Hepatic stellate cell (primary cell): Measurements from ENCODE around the gene ABHD14A.
A peak's percentile ranks its signal among the peaks of the same experiment; 100 is the strongest.
"Not testable (repeated sequence)": the region's sequence is repeated elsewhere in the genome, so short reads cannot be mapped to it uniquely, and the experiment has no call there.

ENCODE experiments used
- DNase-seq: peaks from one replicate; pipeline ENCODE4 v3.0.0; 2011; ENCODE audit warnings: low spot score

The ABHD14A gene

DNA sequence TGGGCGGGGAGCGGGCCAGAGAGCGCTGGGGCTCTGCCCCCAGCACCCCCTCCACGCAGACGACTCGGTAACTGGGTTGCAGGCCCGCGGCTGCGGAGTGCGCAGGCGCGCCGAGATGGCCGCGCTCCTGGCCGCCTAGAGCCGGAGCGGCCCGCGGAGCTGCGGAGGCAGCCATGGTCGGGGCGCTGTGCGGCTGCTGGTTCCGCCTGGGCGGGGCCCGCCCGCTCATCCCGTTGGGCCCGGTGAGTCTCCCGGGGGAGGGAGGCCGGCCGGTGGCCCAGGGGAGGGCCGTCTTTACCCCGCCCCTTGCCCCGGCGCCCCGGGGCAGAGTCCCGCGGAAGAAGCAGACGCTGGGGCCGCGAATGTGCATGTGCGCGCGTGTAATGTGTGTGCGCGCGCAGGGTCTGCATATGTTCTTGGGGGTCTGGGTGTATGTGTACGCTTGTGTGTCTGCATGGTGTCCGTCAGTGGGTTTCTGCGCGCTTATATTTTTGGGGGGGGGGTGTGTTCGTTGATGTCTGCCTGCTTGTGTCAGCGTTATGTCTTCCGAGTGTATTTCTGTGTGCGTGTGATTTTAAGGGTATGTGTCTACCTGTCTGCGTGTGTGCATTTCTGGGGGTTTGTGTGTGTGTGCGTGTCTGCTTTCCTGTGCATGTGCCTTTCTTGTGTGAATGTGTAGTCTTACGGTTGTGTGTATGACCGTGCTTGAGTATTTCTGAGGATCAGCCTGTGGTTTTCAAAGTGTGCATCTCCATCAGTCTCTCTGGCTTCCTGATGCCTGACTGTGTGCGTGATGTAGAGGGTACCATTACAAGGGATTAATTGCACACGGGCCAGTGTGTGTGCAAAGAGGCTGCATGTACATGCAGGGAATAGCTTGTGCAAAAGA lies at the start of gene ABHD14A:
Gene ABHD14A, plus strand, starts transcription at position 102 of the 889 bp plus-strand sequence. Its CDS starts 72 bp downstream, at position 174.
- DNase-seq = peak; percentile 90

DNA sequence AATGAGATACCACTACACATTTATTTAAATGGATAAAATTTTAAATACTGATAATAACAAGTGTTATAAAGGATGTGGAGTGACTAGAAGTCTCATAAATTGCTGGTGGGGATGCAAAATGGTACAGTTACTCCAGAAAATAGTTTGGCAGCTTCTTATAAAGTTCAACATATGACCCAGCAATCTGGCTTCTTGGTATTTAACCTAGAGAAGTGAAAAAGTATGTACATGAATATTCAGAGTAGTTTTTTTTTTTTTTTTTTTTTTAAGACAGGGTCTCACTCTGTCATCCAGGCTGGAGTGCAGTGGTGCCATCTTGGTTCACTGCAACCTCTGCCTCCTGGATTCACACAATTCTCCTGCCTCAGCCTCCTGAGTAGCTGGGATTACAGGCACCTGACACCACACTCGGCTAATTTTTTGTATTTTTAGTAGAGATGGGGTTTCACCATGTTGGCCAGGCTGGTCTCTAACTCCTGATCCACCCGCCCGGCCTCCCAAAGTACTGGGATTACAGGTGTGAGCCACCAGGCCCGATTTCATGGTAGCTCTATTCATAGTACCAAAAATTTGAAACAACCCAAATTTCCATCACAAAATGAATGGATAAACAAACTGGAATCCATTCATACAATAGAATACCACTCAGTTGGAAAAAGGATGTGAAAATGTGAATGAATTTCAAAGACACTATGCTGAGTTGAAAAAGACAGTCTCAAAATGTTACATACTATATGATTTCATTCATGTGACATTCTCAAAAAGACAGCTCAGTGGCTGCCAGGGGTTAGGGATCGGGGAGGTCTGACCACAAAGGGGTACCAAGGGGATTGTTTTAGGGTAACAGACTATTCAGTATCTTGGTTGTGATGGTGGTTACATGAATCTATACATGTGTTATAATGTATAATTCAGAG lies 47.5 kb upstream of the ABHD14A start:
- no peak for DNase-seq

DNA sequence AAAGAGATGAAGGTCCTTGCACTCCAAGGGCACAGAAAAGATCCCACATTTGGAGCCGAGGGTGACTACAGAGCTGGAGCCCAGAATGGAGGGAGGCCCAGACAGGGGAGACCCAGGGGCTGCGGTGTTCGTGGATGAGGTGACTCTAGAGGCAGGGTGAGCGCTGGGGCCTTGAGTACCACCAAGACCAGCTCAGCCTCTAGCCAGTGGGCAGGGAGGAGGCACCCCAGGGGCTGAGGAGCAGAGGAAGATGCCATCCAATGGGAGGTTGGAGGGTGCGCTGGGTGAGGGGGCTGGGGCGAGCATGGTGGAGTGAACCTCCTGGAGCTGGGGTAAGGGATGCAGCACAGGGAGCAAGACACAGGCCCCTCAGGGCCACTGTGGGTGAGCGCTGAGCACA lies 46.4 kb upstream of the ABHD14A start:
- no peak for DNase-seq

DNA sequence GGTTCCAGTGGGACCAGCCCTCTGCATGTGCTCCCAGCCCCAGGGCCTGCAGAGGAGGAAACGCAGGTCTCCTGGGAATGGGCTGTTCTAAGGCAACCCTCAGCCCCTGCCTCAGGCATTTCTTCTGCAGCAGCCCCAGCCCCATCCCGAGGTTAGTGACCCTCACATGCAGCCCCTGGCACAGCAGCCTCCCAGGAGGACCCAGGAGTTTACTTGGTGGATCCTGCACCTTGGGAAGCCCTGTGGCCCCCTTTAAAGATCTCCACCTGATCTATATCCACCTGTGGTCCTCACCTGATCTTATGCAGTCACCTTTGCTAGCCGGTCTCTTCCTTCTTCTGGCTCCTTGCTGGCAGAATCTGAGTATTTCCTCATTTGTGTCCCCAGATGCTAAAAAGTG lies 45.9 kb upstream of the ABHD14A start:
- not testable (repeated sequence) for DNase-seq

DNA sequence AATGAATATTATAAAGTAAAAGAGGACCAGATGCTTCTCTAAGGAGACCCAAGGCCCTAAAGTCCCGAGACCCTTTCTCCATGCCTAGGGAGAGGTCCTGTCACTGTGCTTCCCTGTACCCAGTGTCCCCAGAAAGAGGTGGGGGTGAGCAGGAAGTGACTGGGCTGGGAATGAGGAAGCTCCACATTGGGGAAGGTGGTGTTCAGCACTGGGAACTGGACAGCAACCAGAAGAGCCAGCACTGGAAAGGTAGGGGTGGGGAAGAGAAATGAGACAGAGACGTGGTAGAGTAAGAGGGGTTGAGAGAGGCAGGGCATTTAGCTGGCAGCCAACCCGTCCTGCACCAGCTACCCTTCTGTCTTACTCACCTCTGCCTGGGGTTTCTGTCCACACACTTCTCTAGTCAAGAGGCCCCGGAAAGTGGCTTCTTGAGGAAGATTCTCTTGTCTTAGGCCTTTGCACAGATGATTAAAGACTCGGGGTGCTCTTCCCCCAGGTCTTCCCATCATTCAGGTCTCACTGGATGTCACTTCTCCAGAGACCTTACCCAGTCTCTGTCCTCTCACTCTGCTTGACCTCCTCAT lies 45.4 kb upstream of the ABHD14A start:
- no peak for DNase-seq

DNA sequence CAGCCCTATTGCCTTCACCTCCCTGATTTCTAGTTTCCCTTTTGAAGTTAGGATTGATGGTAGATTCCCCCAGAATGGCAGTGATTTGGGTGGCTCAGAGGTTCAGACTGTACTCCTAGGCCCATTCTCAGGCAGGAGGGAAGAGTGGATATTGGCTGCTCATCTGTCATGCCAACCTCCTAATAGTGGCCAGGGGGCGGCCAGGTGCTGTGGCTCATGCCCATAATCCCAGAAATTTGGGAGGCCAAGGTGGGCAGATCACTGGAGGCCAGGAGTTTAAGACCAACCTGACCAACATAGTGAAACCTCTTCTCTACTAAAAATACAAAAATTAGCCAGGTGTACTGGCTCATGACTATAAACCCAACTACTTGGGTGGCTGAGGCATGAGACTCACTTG lies 44.4 kb upstream of the ABHD14A start:
- no peak for DNase-seq

DNA sequence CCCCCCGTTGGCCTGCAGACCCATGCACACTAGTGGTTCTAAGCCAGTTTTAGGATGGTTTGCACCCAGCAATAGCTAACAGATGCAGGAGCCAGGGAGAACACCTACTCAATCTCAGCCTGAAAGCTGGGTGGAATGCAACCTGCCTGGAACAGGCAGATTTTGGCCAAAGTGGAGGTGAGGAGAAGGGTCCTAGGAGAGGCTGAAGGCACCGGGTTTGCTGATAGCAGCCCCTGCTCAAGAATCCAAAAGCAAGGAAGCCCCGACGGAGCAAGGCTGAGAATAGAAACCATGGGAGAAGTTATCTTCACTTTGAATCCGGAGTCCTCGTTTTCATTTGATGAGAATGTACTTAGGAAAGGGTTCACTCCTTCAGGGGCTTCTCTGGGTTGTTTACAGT lies 43.1 kb upstream of the ABHD14A start:
- DNase-seq = no peak

DNA sequence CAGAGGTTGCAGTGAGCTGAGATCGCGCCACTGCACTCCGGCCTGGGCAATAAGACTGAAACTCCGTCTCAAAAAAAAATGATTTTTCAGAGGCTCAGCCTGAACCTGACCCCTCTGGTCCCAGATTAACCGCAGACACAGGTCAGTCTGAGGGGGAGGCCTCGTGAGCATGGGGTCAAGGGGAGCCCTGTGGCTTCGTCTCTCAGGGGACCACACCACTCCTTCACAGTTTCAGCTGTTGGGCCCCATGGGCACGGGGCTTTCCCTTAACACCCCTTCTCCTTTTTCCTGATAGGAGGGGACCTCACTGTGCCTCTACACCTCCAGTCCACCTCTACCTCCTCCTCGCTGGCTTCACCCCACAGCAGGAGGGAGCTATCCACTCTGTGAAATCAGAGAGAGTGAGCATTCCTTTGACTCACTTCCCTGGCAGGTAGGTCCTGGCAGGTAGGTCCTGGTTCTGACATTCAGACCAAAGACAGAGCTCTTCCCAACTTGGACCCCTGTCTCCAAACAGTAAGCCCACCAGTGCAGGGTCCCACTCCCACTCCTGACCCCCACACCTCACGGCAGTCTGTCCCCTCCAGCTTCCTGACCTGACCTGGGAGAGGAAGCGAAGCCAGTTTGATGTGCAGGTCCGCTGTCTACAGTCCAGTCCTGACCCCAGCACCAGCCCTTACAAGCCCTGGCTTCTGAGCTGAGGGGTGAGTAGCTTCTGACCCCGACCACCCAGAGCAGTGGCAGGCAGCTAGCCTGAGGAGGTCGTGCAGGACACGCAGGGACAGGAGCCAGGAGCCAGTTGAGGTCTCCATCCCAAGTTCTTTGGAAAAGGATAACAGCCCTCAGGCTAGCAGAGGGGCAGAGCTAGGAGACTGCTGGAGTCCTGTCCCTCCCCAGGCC lies 42.1 kb upstream of the ABHD14A start:
- DNase-seq = no peak

DNA sequence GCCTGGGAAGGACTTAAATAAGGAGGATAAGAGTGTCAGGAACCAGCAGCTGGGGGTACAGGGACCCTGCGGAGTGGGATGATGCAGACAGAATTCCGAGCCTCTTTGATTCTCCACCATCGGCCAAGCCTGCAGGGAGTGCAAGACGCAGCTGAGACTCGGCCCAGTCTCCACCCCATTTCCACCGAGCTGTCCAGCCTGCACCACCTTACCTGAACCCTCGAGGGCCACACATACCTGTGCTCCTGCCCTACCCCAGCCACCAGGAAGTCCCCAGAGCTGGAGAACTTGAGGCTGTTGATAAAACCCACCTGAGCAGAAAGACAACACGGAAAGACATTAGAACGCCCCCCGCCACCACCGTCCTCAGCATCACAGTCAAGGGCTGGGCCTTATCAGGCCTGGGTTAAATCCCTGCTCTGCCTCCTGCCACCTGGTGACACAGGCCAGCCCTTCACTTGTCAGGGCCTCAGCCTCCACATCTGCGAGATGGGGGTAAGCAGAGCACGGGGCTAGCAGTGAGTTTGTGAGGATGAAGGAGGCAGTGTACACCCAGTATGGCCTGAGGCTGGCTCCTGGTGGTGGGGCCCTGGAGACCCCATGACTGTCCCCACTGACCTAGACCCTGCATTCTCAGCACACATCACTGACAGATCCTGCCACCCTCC lies 41.3 kb upstream of the ABHD14A start:
- DNase-seq = no peak

DNA sequence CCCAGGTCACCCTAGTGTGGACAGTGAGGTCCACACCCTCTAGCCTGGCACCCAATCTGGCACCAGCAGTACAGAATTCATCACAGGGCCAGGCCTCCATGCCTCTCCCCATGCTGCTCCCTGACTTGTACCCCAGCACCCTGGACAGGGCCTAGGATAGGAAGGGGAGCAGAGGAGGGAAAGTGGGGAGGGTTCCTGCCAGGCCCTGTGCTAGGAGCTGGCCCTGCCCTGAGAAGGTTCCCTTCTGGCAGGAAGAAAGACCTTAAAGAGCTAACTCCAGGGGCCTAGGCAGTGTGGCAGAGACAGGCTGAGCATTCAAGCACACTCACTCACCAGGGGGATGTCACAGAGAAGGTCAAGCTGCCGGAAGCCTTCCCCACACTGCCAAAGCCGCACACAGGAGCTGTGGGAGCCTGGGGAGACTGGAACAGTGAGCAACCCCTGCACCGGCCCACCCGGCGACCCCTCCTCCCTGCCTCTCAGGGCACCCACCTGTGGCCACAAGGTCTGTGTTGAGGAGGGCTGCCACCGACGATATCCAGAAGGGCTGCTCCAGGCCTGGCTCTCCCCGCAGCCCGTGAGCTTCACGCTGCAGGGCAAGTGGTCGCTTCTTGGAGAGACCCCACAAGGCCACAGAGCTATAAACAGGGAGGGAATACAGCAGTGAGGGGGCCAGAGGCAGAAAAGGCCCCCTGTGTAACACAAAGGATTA lies 40.6 kb upstream of the ABHD14A start:
- DNase-seq = no peak

DNA sequence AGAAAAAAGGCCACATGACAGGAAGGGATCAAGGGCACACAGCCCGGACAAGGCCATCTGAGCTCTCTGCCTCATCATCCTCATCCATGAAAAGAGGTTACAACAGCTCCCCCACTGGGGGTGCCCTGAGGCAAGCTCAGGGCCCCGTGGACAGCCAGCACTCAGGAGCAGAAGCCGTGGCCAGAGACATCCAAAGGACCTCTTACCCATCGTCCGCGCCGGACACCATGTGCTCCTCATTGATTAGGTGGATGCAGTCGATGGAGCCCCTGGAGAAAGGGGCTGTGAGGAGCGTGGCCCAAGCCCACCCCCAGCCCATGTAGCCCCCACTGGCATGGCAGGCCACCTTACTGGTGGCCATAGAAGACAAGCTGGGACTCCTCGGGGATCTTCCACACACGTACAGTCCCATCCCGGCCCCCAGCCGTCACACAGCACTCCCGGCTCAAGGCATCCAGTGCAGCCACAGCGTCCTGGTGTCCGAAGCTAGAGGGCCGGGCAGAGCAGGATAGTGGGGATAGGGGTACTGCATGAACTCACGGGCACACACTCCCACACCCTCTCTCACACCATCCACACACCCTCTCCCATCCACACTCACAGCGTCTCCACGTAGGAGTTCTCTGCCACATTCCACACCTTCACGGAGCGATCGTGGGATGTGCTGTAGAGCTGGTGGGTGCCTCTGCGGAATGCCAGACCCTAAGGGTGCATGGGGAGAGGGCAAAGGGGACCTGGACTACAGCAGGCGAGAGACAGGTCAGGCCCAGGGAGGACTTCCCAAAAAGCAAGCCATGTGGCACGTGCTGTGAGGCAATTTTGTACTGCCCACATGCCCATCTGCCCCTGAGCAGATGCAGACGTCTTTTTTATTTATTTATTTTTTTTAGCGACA lies 39.6 kb upstream of the ABHD14A start:
- DNase-seq = no peak

DNA sequence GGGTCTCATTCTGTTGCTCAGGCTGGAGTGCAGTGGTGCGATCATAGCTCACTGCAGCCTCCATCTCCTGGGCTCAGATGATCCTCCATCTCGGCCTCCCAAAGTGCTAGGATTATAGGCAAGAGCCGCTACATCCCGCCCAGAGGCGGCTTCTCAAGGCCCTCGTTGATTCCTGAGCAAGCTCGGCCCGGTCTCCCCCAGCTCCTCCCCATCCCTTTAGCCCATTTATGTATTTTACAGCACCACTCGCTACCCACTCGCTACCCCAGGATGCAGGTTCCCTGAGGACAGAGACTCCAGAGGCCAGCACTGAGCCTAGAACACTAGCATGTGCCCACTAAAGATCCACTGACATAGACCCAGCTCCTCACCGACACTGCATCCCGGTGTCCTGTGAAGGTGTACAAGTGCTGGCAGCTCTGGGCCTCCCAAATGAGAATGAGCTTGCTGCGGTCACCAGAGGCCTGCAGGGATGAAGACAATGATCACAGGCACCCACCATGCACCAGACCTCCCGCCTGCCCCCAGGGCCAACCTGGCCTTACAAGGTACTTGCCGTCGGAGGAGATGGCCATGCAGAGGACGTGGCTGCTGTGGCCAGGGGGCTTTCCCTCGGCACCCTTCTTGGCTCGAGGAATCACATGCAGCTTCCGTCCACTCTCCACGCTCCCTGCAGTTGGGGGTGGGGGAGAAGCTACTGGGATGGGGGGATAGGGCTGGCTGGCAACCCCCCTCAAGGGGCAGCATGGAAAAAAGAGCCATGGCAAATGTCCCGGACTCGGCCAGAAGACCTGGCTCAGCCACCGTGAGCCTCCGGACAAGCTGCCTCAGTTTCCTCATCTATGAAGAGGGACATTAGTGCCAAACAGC lies 38.7 kb upstream of the ABHD14A start:
- DNase-seq = no peak

DNA sequence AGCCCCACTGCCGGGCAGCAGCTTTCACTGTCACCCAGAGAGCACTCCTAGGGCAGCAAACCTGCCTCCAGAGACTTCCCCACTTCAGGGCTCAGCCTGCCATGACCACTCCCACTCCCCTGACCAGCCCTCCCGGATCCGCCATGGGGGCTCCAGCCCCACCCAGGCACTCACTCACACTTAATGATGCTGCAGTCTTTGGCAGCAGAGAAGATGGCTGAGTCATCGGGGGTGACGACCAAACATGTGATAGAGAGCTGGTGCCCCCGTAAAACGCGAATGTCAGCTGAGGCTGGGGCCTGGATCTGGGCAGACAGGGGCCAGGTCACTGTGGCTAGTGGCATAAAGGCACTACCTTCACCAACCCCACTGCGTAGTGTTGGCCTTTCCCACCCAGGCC lies 37.9 kb upstream of the ABHD14A start:
- no peak for DNase-seq

DNA sequence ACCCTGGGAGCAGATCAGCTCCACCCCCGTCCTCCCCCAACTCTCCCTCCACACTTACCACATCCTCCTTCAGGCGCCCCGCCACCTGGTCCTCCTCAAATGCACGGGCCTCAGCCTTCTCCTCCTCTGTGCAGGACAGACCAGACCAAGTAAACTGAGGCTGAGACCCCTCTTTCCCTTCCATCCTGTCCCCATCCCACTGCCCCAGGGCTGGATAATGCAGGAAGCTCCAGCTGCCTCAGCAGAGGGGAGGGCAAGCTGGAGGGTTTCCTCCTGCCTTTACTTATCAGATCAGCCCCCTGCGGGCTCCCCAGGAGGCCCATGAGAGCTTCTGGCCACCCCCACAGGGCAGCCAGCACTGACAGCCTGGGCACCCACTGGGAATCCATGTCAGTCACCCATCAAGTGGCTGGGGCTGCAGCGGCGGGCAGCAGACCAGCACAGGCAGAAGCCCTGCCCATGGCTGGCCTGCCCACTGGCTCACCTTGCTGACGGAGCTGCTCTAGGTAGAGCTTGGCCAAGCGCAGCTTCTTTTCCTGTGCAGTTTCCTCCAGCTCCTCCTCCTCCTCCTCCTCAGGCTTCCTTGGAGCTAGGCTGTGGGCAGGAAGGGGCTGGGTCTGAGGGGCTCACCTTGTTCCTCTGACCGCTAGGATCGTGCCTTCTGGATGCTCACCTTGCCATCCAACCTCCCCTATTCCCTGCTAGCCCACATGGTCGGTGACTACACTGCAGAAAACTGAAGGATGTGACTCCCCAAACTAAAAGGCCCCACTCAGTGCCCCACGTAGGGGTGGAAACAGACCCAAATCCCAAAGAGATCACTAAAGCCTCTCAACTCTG lies 37.0 kb upstream of the ABHD14A start:
- no peak for DNase-seq

DNA sequence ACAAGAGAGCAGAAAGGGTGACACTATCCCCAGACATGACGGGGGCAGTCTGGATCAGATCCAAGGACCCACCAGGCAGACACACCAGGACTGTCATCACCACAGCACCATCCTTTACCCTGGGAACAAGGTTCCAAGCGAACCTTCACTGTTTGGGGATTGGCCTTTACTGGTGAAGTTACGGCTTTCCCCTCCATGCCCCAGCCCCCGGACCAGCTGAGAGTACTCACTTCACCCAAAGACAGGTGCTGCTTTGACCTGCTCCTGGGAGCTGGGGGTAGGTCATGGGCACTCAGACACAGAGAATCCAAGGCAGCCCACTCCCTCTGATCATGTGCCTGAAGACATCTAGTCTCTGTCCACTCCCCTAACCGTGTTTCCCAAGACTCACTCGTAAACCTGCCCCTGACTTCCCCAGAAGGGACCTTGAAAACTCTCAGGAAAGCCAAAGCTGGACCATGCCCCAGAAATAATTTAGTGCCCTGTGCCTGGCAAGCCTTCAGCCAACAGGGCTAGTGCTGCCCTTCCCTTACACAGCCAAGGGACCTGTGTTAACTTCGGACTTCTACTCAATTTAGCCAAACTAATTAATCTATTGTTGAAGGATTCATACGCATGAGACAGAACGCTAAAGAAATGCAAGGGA lies 36.0 kb upstream of the ABHD14A start:
- DNase-seq = no peak

DNA sequence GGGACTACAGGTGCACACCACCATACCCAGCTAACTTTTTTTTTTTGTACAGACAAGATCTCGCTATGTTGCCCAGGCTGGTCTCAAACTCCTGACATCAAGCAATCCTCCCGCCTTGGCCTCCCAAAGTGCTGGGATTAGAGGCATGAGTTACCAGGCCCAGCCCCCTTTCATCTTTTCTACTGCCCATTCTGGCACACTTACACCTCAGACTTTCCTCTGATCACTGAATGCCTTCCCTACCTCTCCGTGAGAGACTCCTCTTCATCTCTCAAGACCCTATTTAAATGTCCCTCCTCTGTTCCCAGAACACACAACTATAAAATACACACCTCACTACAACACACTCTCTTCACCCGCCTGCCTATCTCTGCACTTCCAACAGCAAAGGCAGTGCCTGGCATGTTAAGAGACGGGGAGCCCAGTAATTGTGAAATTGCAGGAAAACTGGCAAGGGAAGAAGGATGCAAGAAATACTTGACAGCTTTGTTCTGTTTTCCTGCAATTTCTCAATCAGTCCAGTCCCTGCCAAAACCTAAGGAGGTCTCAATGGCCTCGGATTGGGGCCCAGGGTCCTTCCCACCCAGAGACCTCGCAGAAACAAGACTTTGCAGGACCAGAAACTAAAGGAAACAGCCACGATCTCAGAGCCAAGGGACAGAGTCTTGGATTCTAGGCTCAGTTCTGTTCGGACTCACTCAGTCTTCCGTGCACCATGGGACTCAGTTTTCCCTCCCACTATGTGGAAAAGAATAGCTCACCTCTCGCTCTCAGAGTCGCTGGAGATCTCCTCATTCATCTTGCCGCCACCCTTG lies 34.0 kb upstream of the ABHD14A start:
- no peak for DNase-seq
